Heart left ventricle (tissue), 13 donors: ENCODE results near the gene MAST4.

Experiments
- CTCF ChIP-seq, 12 donors: fragments of 200-600 bp; sonication (generic) in 4 of 12; IDR thresholded peaks; one replicate each; pipeline versions ENCODE4 v1.5.0 to v1.8.0; 2018 to 2022; ENCODE audit warnings: antibody characterized with exemption in 12 of 12, mild to moderate bottlenecking in 5 of 12
- POLR2A ChIP-seq, 2 donors: fragments of 450-650 bp; IDR thresholded peaks; one replicate each; pipeline ENCODE4 v1.6.1; 2017; ENCODE audit warnings: antibody characterized with exemption in 2 of 2, mild to moderate bottlenecking in 2 of 2, moderate library complexity in 2 of 2
- donor health status: ischemic (EF 13 %, LVEDD 7.1; RV severe dilation, severe dysfunction).
- donor health status: DM: no; HTN: yes; CAD: no.
- donor health status: DM: no; HTN: no; CAD: no.
- donor health status: ischemic (EF 25% LVEDD 6.9; RV normal size, moderate dysfunction).
- donor health status: ischemic (EF 25% LVEDD 5.7; RV mildly dilated, moderate dysfunction).
- donor health status: ischemic (EF 35%, LVEDD 5.7; RV mildly dilated, moderate dysfunction).
- donor health status: nonischemic (EF 11% LVEDD 7.7; RV severe dilation, severe dysfunction).
- donor health status: DM: yes; HTN: yes; CAD: no.
- donor health status: PGD.
- donor health status: ischemic (EF 29% LVEDD 5.4; RV normal size, mild dysfunction).
- donor health status: nonischemic (EF 23%, LVEDD 6.1; RV moderate dilation, normal function).

- TF ChIP-seq CTCF (IDR thresholded peaks at IDR 0.05) = no peak
- TF ChIP-seq POLR2A (IDR thresholded peaks at IDR 0.05) = no peak
Observed at GRCh38 chr5:66969963-66970362, 373.8 kb downstream of the MAST4 start.
